GM18907 (cell line): Measurements from ENCODE around the gene SMOC1.
"Not testable (repeated sequence)": the region's sequence is repeated elsewhere in the genome, so short reads cannot be mapped to it uniquely, and the experiment has no call there.

ENCODE experiments used
- ATAC-seq: cut with Tn5 transposase; IDR thresholded peaks from one replicate; pipeline ENCODE4 v1.9.1; 2021; ENCODE audit warnings: mild to moderate bottlenecking, moderate library complexity; ENCODE audit not compliant: unreplicated experiment

SMOC1 gene

GRCh38 chr14:69896972-69897371 is 17.8 kb downstream of the SMOC1 start:
- no peak for ATAC-seq

- no peak for ATAC-seq
Measured at GRCh38 chr14:69900603-69901002, 21.4 kb downstream of the SMOC1 start.

- ATAC-seq: no peak
Measured at GRCh38 chr14:69901113-69901951, 22.1 kb downstream of the SMOC1 start.

GRCh38 chr14:69903046-69903445 is 23.8 kb downstream of the SMOC1 start:
- ATAC-seq: not testable (repeated sequence)

GRCh38 chr14:69904246-69904645 is 25.0 kb downstream of the SMOC1 start:
- no peak for ATAC-seq

- ATAC-seq: no peak
Measured at GRCh38 chr14:69906201-69906600, 27.0 kb downstream of the SMOC1 start.

- ATAC-seq: no peak
Measured at GRCh38 chr14:69909826-69910550, 30.8 kb downstream of the SMOC1 start.

- no peak for ATAC-seq
Measured at GRCh38 chr14:69910871-69911270, 31.7 kb downstream of the SMOC1 start.

GRCh38 chr14:69913686-69914085 is 34.5 kb downstream of the SMOC1 start:
- no peak for ATAC-seq

GRCh38 chr14:69916396-69916795 is 37.2 kb downstream of the SMOC1 start:
- ATAC-seq: no peak

- ATAC-seq: no peak
Measured at GRCh38 chr14:69917287-69917686, 38.1 kb downstream of the SMOC1 start.

GRCh38 chr14:69919815-69920214 is 40.6 kb downstream of the SMOC1 start:
- ATAC-seq: no peak

- no peak for ATAC-seq
Measured at GRCh38 chr14:69921052-69921451, 41.8 kb downstream of the SMOC1 start.

GRCh38 chr14:69922198-69922597 is 43.0 kb downstream of the SMOC1 start:
- ATAC-seq: no peak

- ATAC-seq: no peak
Measured at GRCh38 chr14:69924201-69924600, 45.0 kb downstream of the SMOC1 start.

GRCh38 chr14:69928111-69928523 is 48.9 kb downstream of the SMOC1 start:
- no peak for ATAC-seq

- ATAC-seq: no peak
Measured at GRCh38 chr14:69930780-69931379, 51.7 kb downstream of the SMOC1 start.

- ATAC-seq: no peak
Measured at GRCh38 chr14:69931960-69932359, 52.7 kb downstream of the SMOC1 start.

- no peak for ATAC-seq
Measured at GRCh38 chr14:69932391-69932790, 53.2 kb downstream of the SMOC1 start.

GRCh38 chr14:69933623-69934275 is 54.5 kb downstream of the SMOC1 start:
- ATAC-seq: no peak

- no peak for ATAC-seq
Measured at GRCh38 chr14:69937367-69938081, 58.3 kb downstream of the SMOC1 start.
